Measurements from ENCODE around the gene SELENOM. TPM values are rescaled to one million over a fixed set of nuclear protein-coding genes. Genes with fewer than 3 reads are reported as not detected.

The SELENOM gene
- polyA plus RNA-seq, 1 experiment, result 292 TPM

DNA sequence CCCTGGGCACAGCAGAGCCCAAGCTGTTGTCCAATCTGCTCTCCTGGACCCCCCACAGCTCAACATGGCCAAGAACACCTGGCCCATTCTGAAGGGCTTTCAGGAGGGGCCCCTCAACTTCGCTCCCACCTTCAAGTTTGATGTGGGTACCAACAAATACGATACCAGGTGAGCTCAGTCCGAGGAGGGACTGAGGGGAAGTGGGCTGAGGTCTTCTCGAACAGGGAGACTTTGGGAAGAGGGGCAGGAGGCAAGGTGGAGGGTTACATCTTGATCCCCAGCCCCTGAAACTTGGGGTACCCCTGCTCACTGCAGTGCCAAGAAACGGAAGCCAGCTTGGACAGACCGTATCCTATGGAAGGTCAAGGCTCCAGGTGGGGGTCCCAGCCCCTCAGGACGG is 20.8 kb upstream of the SELENOM start:
- CTCF ChIA-PET, result interaction anchor here (1.3 kb wide), 2 partner anchors 19 to 21 kb away, joined by 3 to 4 read pairs; no protein-coding TSS in a partner anchor
- DNase-seq (ENCODE audit: low read depth), result no peak
- POLR2A ChIA-PET, result no interaction called here
- Histone ChIP-seq H3K36me3 (ENCODE audit: control insufficient read depth, insufficient read depth, low read length) (no peaks in the 10 kb centered on the region), H3K27me3 (ENCODE audit: control insufficient read depth, insufficient read depth, low read length) (no peaks in the 10 kb centered on the region; the same call in 1 of the 2 replicates), H3K4me3 (ENCODE audit: low read depth, low read length) (no peak overlapping the region)
- TF ChIP-seq, protein P1, sequence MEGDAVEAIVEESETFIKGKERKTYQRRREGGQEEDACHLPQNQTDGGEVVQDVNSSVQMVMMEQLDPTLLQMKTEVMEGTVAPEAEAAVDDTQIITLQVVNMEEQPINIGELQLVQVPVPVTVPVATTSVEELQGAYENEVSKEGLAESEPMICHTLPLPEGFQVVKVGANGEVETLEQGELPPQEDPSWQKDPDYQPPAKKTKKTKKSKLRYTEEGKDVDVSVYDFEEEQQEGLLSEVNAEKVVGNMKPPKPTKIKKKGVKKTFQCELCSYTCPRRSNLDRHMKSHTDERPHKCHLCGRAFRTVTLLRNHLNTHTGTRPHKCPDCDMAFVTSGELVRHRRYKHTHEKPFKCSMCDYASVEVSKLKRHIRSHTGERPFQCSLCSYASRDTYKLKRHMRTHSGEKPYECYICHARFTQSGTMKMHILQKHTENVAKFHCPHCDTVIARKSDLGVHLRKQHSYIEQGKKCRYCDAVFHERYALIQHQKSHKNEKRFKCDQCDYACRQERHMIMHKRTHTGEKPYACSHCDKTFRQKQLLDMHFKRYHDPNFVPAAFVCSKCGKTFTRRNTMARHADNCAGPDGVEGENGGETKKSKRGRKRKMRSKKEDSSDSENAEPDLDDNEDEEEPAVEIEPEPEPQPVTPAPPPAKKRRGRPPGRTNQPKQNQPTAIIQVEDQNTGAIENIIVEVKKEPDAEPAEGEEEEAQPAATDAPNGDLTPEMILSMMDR (IDR thresholded peaks at IDR 0.05; ENCODE audit: insufficient read depth, low read depth, low read length), result no peak

DNA sequence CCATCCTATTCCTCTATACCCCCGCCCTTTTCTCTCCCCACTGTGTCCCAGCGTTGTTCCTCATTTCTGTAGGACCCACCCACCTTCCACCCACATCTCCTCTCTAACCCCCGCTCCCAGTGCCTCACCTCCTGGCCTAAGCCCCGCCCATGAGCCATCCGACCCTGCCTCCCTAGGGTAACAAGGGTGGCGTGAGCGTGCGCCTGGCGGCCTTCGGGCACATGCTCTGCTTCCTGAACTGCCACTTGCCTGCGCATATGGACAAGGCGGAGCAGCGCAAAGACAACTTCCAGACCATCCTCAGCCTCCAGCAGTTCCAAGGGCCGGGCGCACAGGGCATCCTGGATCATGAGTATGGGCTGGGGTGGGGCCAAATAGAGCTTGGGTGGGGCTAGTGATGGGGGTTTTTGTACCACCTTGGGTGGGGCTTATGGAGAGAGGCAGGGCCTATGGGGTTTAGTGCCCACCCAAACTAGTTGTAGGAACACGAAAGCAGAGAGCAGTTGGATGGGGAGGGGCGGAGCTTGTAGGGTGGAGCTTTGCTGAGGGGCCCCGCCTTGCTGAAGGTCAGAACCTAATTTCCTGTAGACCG is 19.9 kb upstream of the SELENOM start:
- TF ChIP-seq, protein P1 (IDR thresholded peaks at IDR 0.05; ENCODE audit: insufficient read depth, low read depth, low read length), result no peak
- POLR2A ChIA-PET, result no interaction called here
- no peaks in the 10 kb centered on the region; the same call in 1 of the 2 replicates for H3K27me3 ChIP-seq (ENCODE audit: control insufficient read depth, insufficient read depth, low read length)
- no peak for DNase-seq (ENCODE audit: low read depth)
- CTCF ChIA-PET, result interaction anchor here (0.7 to 1.3 kb wide), 3 partner anchors 20 to 306 kb away, joined by 3 to 4 read pairs (median 3); no protein-coding TSS in a partner anchor
- no peaks in the 10 kb centered on the region for H3K36me3 ChIP-seq (ENCODE audit: control insufficient read depth, insufficient read depth, low read length)
- H3K4me3 ChIP-seq (ENCODE audit: low read depth, low read length), result no peak overlapping the region

DNA sequence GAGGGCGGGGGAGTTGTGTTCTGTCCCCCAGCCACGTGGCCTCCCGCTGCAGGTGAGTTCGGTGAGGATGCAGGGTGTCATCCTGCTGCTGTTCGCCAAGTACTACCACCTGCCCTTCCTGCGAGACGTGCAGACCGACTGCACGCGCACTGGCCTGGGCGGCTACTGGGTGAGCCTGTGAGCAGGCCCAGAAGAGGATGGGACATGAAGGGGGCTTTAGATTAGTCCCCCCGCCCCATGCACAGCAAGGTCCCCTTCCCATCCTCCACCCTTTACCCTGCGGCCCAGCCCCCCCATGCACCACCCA is 19.5 kb upstream of the SELENOM start:
- no peak overlapping the region for H3K4me3 ChIP-seq (ENCODE audit: low read depth, low read length)
- DNase-seq (ENCODE audit: low read depth), result no peak
- no peaks in the 10 kb centered on the region; the same call in 1 of the 2 replicates for H3K27me3 ChIP-seq (ENCODE audit: control insufficient read depth, insufficient read depth, low read length)
- ChIA-PET POLR2A (no interaction called here), CTCF (interaction anchor here (0.7 to 1.3 kb wide), 2 partner anchors 20 to 306 kb away, joined by 3 read pairs; no protein-coding TSS in a partner anchor)
- TF ChIP-seq, protein P1 (IDR thresholded peaks at IDR 0.05; ENCODE audit: insufficient read depth, low read depth, low read length), result no peak
- no peaks in the 10 kb centered on the region for H3K36me3 ChIP-seq (ENCODE audit: control insufficient read depth, insufficient read depth, low read length)

DNA sequence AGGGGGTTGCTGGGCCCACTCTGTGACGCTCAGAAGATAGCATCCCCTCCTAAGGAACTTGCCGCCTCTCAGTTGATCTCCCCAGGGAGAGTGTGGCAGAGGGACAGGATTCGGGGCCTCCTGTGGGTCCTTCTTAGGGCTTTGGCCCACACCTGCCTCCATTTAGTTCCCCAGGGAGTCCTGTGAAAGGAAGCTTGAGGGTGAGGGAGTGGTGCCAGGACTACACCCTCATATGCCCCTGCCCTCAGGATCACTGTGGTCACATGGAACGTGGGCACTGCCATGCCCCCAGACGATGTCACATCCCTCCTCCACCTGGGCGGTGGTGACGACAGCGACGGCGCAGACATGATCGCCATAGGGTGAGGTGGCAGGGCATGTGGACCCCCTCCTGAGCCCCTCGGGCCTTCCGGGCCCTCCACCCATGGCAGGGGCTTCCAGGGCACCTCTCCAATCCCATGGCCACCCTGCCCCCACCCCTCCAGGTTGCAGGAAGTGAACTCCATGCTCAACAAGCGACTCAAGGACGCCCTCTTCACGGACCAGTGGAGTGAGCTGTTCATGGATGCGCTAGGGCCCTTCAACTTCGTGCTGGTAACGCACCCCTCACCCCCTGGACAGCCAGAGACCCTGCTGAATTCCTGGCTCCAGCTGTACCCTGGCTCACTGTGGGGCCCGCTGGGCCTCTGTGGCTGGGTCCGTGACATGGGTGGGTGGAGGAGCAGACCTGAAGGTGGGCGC is 18.9 kb upstream of the SELENOM start:
- ChIA-PET CTCF (interaction anchor here (0.7 to 2.2 kb wide), 2 partner anchors 19 to 305 kb away, joined by 3 to 10 read pairs; partner anchors contain the start of gene SELENOM), POLR2A (no interaction called here)
- no peaks in the 10 kb centered on the region; the same call in 1 of the 2 replicates for H3K27me3 ChIP-seq (ENCODE audit: control insufficient read depth, insufficient read depth, low read length)

More for the DNA sequence above, 18.9 kb upstream of the SELENOM start:
- Histone ChIP-seq H3K4me3 (ENCODE audit: low read depth, low read length) (no peak overlapping the region), H3K36me3 (ENCODE audit: control insufficient read depth, insufficient read depth, low read length) (no peaks in the 10 kb centered on the region)
- TF ChIP-seq, protein P1 (IDR thresholded peaks at IDR 0.05; ENCODE audit: insufficient read depth, low read depth, low read length), result no peak
- DNase-seq (ENCODE audit: low read depth), result no peak

All from BJ (cell line).